HCT116 (cell line): ENCODE measurements around the gene TMEFF2.

Experiments used
- CTCF ChIP-seq, 3 experiments: fragments of 200-600 bp in 1 of 3; sonication (generic) in 1 of 3; IDR thresholded peaks in 2 of 3; conservative IDR thresholded peaks in 1 of 3; 2 replicates each; pipeline ENCODE4 v1.5.1; 2012 to 2017; ENCODE audit warnings: low read depth in 2 of 3, low read length in 2 of 3, antibody characterized with exemption in 1 of 3, borderline replicate concordance in 1 of 3, control low read depth in 1 of 3, mild to moderate bottlenecking in 1 of 3, mixed read lengths in 1 of 3, mixed run types in 1 of 3, moderate library complexity in 1 of 3; ENCODE audit not compliant: insufficient read depth in 1 of 3
- ELF1 ChIP-seq: IDR thresholded peaks from 2 replicates; pipeline ENCODE4 v1.6.1; 2012; ENCODE audit warnings: low read depth, borderline replicate concordance
- JUND ChIP-seq: IDR thresholded peaks from 2 replicates; pipeline ENCODE4 v1.6.1; 2012
- POLR2A ChIP-seq: IDR thresholded peaks from 2 replicates; pipeline ENCODE4 v1.7.0; 2011; ENCODE audit warnings: borderline replicate concordance; ENCODE audit not compliant: insufficient read depth, insufficient read length; ENCODE audit errors: extremely low read depth
- POLR2AphosphoS5 ChIP-seq: IDR thresholded peaks from 2 replicates; pipeline ENCODE4 v1.6.1; 2011; ENCODE audit warnings: mild to moderate bottlenecking, low read depth, low read length, moderate library complexity
- RAD21 ChIP-seq: IDR thresholded peaks from 2 replicates; pipeline ENCODE4 v1.6.1; 2012; ENCODE audit warnings: low read depth, mild to moderate bottlenecking
- REST ChIP-seq: IDR thresholded peaks from 2 replicates; pipeline ENCODE4 v1.6.1; 2012; ENCODE audit warnings: low read depth
- SIN3A ChIP-seq: IDR thresholded peaks from 2 replicates; pipeline ENCODE4 v1.6.1; 2012; ENCODE audit warnings: low read depth
- YY1 ChIP-seq: IDR thresholded peaks from 2 replicates; pipeline ENCODE4 v1.6.1; 2011; ENCODE audit warnings: low read length, low read depth, moderate library complexity, mild to moderate bottlenecking; ENCODE audit not compliant: insufficient replicate concordance; ENCODE audit errors: extremely low read depth
- TF ChIP-seq, protein P1 (sequence below): IDR thresholded peaks from 2 replicates; pipeline ENCODE4 v1.6.1; 2012

- TF ChIP-seq CTCF (IDR thresholded peaks at IDR 0.05 in 2 of 3, conservative IDR thresholded peaks at IDR 0.05 in 1 of 3; ENCODE audit: borderline replicate concordance in 1 of 3, insufficient read depth in 1 of 3, low read depth in 2 of 3, low read length in 2 of 3): no peak
- TF ChIP-seq YY1: no peak
- TF ChIP-seq, protein P1, sequence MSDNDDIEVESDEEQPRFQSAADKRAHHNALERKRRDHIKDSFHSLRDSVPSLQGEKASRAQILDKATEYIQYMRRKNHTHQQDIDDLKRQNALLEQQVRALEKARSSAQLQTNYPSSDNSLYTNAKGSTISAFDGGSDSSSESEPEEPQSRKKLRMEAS: no peak
- no peak for TF ChIP-seq JUND
- no peak for TF ChIP-seq POLR2A
- no peak for TF ChIP-seq POLR2AphosphoS5
- no peak for TF ChIP-seq RAD21
- TF ChIP-seq SIN3A: no peak
- no peak for TF ChIP-seq ELF1
- no peak for TF ChIP-seq REST
These were observed 249.1 kb downstream of the TMEFF2 start for GRCh38 chr2:191945623-191946022.
